ENCODE results near the gene TSPO.

Gene TSPO

DNA sequence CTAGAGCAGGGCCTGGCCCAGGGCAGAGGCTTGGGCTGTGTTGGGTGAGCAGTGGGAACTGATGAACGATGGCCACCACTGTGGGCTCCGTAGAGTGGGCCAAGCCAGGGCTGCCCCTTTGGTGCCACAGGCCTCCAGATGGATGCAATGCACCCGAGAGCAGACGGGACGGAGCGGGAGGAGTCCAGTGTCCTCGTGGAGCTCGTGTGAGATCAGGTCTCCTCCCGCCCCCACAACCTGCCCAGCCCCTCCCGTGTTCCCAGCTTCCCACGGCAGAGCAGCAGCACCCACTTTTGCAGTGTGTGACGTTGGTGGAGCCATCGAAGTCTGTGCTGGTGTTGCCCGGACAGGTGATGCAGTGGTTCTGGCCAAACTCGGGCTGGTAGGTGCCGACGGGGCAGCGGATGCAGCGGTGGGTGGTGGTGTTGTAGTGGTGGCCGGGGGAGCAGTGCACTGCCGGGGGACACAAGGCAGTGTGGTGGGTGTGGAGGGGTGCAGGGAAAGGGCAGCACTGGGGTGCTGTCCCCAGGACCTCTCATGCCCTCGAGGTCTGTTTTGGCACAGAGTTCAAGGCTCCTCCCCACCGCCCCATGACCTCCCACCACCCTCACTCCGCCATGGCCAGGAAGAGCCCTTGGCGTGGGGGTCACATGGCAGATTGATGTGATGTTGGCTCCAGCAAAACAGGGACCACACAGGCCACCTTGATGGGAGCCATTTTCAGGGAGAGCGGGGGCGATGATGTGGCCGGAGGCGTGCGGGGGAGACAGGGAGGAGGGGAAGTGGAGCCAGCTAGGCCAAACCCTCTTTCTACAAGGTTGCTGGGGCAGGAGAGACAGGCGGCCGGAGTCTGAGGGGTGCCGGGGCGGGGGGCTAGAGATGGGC lies 59.5 kb downstream of the TSPO start:
- no peak overlapping the region for H3K4me3 ChIP-seq (ENCODE audit: control insufficient read depth, low read depth, low read length)
- no peak for DNase-seq (ENCODE audit: low read depth)
- TF ChIP-seq, protein P1, sequence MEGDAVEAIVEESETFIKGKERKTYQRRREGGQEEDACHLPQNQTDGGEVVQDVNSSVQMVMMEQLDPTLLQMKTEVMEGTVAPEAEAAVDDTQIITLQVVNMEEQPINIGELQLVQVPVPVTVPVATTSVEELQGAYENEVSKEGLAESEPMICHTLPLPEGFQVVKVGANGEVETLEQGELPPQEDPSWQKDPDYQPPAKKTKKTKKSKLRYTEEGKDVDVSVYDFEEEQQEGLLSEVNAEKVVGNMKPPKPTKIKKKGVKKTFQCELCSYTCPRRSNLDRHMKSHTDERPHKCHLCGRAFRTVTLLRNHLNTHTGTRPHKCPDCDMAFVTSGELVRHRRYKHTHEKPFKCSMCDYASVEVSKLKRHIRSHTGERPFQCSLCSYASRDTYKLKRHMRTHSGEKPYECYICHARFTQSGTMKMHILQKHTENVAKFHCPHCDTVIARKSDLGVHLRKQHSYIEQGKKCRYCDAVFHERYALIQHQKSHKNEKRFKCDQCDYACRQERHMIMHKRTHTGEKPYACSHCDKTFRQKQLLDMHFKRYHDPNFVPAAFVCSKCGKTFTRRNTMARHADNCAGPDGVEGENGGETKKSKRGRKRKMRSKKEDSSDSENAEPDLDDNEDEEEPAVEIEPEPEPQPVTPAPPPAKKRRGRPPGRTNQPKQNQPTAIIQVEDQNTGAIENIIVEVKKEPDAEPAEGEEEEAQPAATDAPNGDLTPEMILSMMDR (conservative IDR thresholded peaks at IDR 0.05; ENCODE audit: control insufficient read depth, insufficient read depth, low read depth, low read length), result no peak

DNA sequence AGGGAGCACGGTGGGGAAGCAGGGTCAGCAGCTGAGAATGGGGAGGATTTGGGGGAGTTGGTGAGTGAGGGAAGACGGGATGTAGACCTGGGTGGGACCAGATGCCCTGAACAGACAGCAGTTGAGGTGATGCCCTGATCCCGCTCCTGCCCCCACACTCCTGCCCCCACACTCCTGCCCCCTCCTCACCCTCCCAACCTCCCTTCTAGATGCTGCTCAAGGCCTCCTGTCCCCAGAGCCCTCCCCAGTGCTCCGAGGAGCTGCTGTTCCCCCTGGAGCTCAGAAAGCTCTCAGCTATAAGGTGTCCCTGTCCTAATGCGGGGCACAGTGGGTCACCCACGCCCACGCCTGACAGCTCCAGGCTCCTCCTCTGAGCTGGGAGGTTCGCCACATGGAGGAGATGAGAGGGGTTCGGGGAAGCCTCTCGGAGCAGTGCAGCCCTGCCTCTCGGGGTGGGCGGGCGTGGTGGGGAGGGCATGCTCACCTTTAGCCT lies 60.6 kb downstream of the TSPO start:
- no peak for DNase-seq (ENCODE audit: low read depth)
- H3K4me3 ChIP-seq (ENCODE audit: control insufficient read depth, low read depth, low read length), result no peak overlapping the region
- TF ChIP-seq, protein P1 (conservative IDR thresholded peaks at IDR 0.05; ENCODE audit: control insufficient read depth, insufficient read depth, low read depth, low read length), result no peak

DNA sequence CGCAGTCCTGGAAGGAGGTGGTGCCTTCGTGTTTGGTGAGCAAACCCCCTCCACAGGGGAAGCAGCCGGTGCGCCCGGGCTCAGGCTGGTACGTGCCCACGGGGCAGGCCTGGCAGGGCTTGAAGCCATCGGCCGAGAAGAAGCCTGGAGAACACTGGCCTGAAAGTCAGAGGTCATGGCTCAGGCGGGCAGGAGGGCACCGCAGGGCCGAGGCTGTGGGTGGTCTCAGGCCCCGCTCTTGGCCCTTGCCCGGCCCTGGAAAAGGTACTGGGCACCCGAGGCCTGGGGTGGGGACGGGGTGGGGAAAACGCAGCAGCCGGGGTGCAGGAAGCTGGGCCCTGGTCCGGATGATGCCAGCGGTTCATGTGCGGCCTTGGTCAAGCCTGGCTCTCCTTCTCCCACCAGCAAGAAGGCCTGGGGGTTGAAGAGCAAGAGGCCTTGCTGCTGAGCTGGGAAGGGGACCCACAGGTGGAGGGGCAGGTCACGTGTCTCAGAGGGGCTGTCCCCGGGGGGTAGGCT lies 61.1 kb downstream of the TSPO start:
- DNase-seq (ENCODE audit: low read depth), result no peak
- no peak overlapping the region for H3K4me3 ChIP-seq (ENCODE audit: control insufficient read depth, low read depth, low read length)
- TF ChIP-seq, protein P1 (conservative IDR thresholded peaks at IDR 0.05; ENCODE audit: control insufficient read depth, insufficient read depth, low read depth, low read length), result no peak
